ENCODE results near the gene EML4.

- TF ChIP-seq CTCF (IDR thresholded peaks at IDR 0.05) (no peak), POLR2A (IDR thresholded peaks at IDR 0.05) (no peak)
Observed at GRCh38 chr2:42372474-42373200, 203.5 kb downstream of the EML4 start.
